HEK293 (cell line): Measurements from ENCODE around the gene NSDHL.
A peak's percentile ranks its signal among the peaks of the same experiment; 100 is the strongest.

Experiments used
- CTCF ChIA-PET: fragments of 350-600 bp; formaldehyde crosslinking; extraction: SDS; loops from one replicate; lab custom pipeline; 2021; ENCODE audit warnings: antibody characterized with exemption; lab: Yijun Ruan, JAX
- POLR2A ChIA-PET: fragments of 300-600 bp; formaldehyde crosslinking; extraction: SDS; loops from one replicate; lab custom pipeline; 2020; ENCODE audit warnings: antibody characterized with exemption, inconsistent platforms; lab: Yijun Ruan, JAX
- H3K27ac ChIP-seq: fragments of 200-500 bp; sonication (Bioruptor generic); 2 replicates; pipeline ENCODE4 v1.5.1; 2014; ENCODE audit warnings: low read depth, low read length, control low read depth, inconsistent platforms; ENCODE audit errors: extremely low read depth
- H3K36me3 ChIP-seq, 2 experiments: fragments of 200-500 bp in 1 of 2; sonication (Bioruptor generic) in 1 of 2; 1 replicate in 1 of 2; 2 replicates in 1 of 2; pipeline ENCODE4 v1.5.1; 2014 to 2017; ENCODE audit warnings: inconsistent platforms in 2 of 2, low read length in 2 of 2; ENCODE audit not compliant: control insufficient read depth in 2 of 2, insufficient read depth in 1 of 2
- H3K4me1 ChIP-seq: fragments of 200-500 bp; sonication (Bioruptor generic); 2 replicates; pipeline ENCODE4 v1.5.1; 2014; ENCODE audit warnings: mild to moderate bottlenecking, low read length, inconsistent platforms; ENCODE audit not compliant: control insufficient read depth, insufficient read depth
- H3K4me3 ChIP-seq: 2 replicates; pipeline ENCODE4 v1.5.1; 2011; ENCODE audit warnings: low read depth, mild to moderate bottlenecking, control low read depth, low read length, moderate library complexity
- H3K9me3 ChIP-seq: fragments of 200-500 bp; sonication (Bioruptor generic); 2 replicates; pipeline ENCODE4 v1.5.1; 2014; ENCODE audit warnings: low read depth, low read length, inconsistent platforms; ENCODE audit not compliant: control insufficient read depth, insufficient read depth
- GLIS1 ChIP-seq: fragments of 450-650 bp; formaldehyde crosslinking; IDR thresholded peaks from 2 replicates; pipeline ENCODE4 v1.5.1; 2016; ENCODE audit warnings: missing biosample characterization, missing genetic modification characterization
- ZIC2 ChIP-seq: fragments of 450-650 bp; formaldehyde crosslinking; IDR thresholded peaks from 2 replicates; pipeline ENCODE4 v1.5.1; 2016; ENCODE audit warnings: missing biosample characterization, missing genetic modification characterization
- ZNF10 ChIP-seq: fragments of 450-650 bp; formaldehyde crosslinking; IDR thresholded peaks from 2 replicates; pipeline ENCODE4 v1.5.1; 2017; ENCODE audit warnings: missing biosample characterization, missing genetic modification characterization
- ZNF114 ChIP-seq: fragments of 450-650 bp; formaldehyde crosslinking; IDR thresholded peaks from 2 replicates; pipeline ENCODE4 v1.5.0; 2017; ENCODE audit warnings: missing biosample characterization, missing genetic modification characterization
- ZNF335 ChIP-seq: fragments of 450-650 bp; formaldehyde crosslinking; conservative IDR thresholded peaks from 2 replicates; pipeline ENCODE4 v1.5.1; 2016; ENCODE audit warnings: missing biosample characterization, missing genetic modification characterization
- ZNF391 ChIP-seq: fragments of 450-650 bp; formaldehyde crosslinking; IDR thresholded peaks from 2 replicates; pipeline ENCODE4 v1.5.1; 2016; ENCODE audit warnings: low read depth, missing biosample characterization, missing genetic modification characterization, borderline replicate concordance
- ZNF654 ChIP-seq: fragments of 450-650 bp; formaldehyde crosslinking; IDR thresholded peaks from 2 replicates; pipeline ENCODE4 v1.5.1; 2016; ENCODE audit warnings: low read depth, missing biosample characterization, missing genetic modification characterization
- ZNF76 ChIP-seq: fragments of 450-650 bp; formaldehyde crosslinking; IDR thresholded peaks from 2 replicates; pipeline ENCODE4; 2016; ENCODE audit warnings: low read depth, missing biosample characterization, missing genetic modification characterization, borderline replicate concordance
- ZNF791 ChIP-seq: fragments of 450-650 bp; formaldehyde crosslinking; IDR thresholded peaks from 2 replicates; pipeline ENCODE4 v1.5.1; 2016; ENCODE audit warnings: missing biosample characterization, missing genetic modification characterization
- TF ChIP-seq, protein P1 (sequence below): fragments of 450-650 bp; formaldehyde crosslinking; IDR thresholded peaks from 2 replicates; pipeline ENCODE4 v1.5.1; 2016; ENCODE audit warnings: missing biosample characterization, missing genetic modification characterization
- TF ChIP-seq, protein P2 (sequence below): fragments of 450-650 bp; formaldehyde crosslinking; IDR thresholded peaks from 2 replicates; pipeline ENCODE4 v1.5.1; 2016; ENCODE audit warnings: missing biosample characterization, missing genetic modification characterization

Gene NSDHL

DNA sequence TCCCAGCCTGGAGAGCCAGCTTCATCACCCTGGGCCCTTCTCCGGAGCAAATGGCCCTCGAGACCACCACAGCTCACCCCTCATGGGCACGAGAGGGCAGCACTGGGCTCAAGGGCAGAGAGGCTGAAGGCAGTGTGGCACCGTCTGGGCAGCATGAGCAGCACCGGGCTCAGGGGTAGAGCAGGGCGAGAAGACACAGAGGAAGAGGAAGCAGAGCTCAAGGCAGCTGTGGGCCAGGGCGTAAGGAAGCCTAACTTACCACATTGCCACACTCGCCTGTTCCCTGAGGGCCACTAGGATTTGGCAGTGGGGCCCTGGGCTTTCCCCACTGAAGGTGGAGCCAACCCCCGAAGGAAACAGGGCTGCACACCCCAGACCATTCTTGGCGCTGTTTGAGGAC, 82.5 kb downstream of the NSDHL start:
- ChIA-PET CTCF (interaction anchor here (0.8 to 3.8 kb wide), 4 partner anchors 8 to 13 kb away, joined by 3 to 26 read pairs (median 5); no protein-coding TSS in a partner anchor), POLR2A (no interaction called here)
- TF ChIP-seq, protein P1, sequence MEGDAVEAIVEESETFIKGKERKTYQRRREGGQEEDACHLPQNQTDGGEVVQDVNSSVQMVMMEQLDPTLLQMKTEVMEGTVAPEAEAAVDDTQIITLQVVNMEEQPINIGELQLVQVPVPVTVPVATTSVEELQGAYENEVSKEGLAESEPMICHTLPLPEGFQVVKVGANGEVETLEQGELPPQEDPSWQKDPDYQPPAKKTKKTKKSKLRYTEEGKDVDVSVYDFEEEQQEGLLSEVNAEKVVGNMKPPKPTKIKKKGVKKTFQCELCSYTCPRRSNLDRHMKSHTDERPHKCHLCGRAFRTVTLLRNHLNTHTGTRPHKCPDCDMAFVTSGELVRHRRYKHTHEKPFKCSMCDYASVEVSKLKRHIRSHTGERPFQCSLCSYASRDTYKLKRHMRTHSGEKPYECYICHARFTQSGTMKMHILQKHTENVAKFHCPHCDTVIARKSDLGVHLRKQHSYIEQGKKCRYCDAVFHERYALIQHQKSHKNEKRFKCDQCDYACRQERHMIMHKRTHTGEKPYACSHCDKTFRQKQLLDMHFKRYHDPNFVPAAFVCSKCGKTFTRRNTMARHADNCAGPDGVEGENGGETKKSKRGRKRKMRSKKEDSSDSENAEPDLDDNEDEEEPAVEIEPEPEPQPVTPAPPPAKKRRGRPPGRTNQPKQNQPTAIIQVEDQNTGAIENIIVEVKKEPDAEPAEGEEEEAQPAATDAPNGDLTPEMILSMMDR (tag by site-specific recombination): 0 out of 2 replicates have a peak, but pooled peaks have one; percentile 29
- TF ChIP-seq ZNF791 (tag by site-specific recombination): no peak
- TF ChIP-seq, all 188 proteins: peak for 1

DNA sequence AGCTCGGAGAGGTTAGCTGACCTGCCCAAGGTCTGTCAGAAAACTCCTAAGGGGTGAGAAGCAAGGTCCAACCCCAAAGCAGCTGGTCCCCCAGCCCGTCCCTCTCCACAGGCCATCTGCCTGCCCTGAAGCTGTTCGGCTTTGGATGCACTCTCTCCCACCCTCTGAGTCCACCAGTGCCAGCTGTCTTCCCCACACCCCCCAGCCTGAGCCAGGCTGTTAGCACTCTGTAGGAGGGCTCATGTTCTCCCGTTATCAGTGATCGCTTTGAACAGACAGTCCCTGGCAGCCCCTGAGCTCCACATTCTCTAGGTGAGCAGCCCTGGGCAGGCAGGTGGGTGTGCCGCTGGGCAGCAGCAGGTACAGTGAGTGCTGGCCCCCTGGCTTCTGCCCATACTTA, 83.0 kb downstream of the NSDHL start:
- TF ChIP-seq ZIC2 (peak; percentile 71), ZNF76 (tag by site-specific recombination) (no peak)
- ChIA-PET POLR2A (no interaction called here), CTCF (interaction anchor here (0.8 to 3.8 kb wide), 4 partner anchors 9 to 12 kb away, joined by 3 to 26 read pairs (median 4); no protein-coding TSS in a partner anchor)
- Histone ChIP-seq H3K4me1 (no peaks in the 10 kb centered on the region), H3K27ac (no peak overlapping the region), H3K9me3 (no peaks in the 10 kb centered on the region), H3K4me3 (no peak overlapping the region), H3K36me3 (no peaks in the 10 kb centered on the region)

More for the DNA sequence above, 82.5 kb downstream of the NSDHL start:
- H3K4me3 ChIP-seq: no peak overlapping the region
- H3K36me3 ChIP-seq: no peaks in the 10 kb centered on the region
- H3K27ac ChIP-seq: no peak overlapping the region
- H3K4me1 ChIP-seq: no peaks in the 10 kb centered on the region
- no peaks in the 10 kb centered on the region for H3K9me3 ChIP-seq

DNA sequence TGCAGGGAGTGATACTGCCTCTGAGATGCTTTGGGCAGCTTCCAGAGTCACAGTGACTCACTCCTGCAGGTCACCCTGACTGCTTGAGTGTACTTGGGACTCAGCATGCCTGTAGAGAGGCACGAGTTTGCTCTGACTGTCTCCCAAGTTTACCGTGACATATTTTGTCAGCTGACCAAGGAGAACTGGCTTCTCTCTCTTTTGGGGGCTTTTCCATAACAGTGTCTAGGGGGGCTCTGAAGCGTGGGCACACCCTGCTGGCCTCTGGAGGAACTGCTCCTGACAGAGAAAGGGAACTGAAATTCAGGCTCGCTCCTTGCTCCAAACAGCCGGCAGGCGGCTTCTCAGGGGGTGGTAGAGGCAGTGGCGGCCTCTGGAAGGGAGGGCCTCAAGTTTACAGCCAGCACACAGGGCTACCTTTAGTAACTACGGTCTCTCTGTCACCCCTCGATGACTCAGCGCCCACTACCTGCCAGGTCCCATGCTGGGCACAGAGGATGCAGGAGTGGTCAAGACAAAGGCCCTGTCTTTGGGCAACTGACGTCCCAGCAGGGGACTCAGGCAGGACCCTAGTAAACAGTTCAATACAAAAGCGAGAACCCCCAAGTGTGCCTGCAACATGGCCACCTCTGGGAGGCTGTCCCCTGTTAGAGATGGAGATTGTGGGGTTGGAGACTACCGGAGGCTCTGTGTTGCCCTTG, 84.8 kb downstream of the NSDHL start:
- Histone ChIP-seq H3K4me3 (no peak overlapping the region), H3K4me1 (no peaks in the 10 kb centered on the region), H3K36me3 (no peaks in the 10 kb centered on the region), H3K9me3 (no peaks in the 10 kb centered on the region), H3K27ac (no peak overlapping the region)
- ChIA-PET CTCF (interaction anchor here (0.8 to 3.8 kb wide), 6 partner anchors 9 to 74 kb away, joined by 3 to 26 read pairs (median 4); no protein-coding TSS in a partner anchor), POLR2A (no interaction called here)
- TF ChIP-seq, protein P1 (tag by site-specific recombination): peak; percentile 47
- TF ChIP-seq ZNF654 (tag by site-specific recombination): peak; percentile 32; the same call in 1 of the 2 replicates
- TF ChIP-seq ZNF10 (tag by site-specific recombination): no peak
- TF ChIP-seq ZNF335: peak; percentile 36; the same call in 1 of the 2 replicates
- TF ChIP-seq ZIC2: peak; percentile 98
- no peak for TF ChIP-seq ZNF114 (tag by site-specific recombination)
- TF ChIP-seq GLIS1 (tag by site-specific recombination): peak; percentile 16; the same call in 1 of the 2 replicates

DNA sequence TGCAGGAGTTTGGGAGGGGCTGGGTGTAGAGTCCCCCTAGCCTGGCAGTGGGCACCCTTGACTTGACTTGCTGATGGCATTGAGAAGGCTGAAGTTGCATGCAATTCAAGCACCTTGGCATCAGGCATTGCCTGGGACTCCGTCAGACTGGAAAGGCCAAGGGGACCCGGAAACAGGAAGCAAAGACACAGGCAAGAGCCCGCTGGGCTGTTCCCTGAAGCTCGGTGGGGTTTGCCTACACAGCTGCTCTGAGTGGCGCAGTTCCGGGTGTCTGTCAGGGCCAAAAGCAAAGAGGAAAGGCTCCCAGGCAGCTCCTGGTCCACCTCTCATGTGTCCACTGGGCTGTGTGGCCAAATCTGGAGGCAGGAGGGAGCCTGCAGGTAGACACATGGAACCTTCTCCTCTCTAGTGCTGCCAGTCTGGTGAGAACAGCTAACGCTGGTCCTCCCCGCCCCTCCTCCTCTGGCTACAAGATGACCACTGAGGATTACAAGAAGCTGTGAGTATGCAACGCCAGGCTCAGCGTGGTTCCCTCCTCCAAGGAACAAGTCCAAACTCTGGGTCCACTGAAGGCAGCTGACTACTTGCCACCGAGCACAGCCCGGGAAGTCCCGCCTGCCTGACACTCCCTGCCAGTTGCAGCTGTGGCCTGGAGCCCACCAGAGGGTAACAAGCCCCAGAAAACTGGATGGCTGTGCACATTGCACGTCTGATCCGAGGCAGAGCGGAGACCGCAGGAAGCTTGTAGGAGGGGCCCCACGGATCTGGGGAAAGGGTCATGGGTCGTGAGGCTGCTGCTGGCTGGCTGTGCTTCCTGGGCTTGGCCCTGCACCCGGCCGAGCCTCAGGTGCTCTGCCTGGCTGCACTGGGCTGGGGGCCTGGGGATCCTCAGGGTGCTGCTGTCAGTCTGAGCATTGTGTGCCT, 87.1 kb downstream of the NSDHL start:
- ChIA-PET POLR2A (no interaction called here), CTCF (interaction anchor here (0.8 to 1.4 kb wide), 3 partner anchors 9 to 14 kb away, joined by 3 read pairs; no protein-coding TSS in a partner anchor)
- Histone ChIP-seq H3K4me1 (no peaks in the 10 kb centered on the region), H3K4me3 (no peak overlapping the region), H3K36me3 (no peaks in the 10 kb centered on the region), H3K9me3 (no peaks in the 10 kb centered on the region), H3K27ac (no peak overlapping the region)
- TF ChIP-seq, protein P2, sequence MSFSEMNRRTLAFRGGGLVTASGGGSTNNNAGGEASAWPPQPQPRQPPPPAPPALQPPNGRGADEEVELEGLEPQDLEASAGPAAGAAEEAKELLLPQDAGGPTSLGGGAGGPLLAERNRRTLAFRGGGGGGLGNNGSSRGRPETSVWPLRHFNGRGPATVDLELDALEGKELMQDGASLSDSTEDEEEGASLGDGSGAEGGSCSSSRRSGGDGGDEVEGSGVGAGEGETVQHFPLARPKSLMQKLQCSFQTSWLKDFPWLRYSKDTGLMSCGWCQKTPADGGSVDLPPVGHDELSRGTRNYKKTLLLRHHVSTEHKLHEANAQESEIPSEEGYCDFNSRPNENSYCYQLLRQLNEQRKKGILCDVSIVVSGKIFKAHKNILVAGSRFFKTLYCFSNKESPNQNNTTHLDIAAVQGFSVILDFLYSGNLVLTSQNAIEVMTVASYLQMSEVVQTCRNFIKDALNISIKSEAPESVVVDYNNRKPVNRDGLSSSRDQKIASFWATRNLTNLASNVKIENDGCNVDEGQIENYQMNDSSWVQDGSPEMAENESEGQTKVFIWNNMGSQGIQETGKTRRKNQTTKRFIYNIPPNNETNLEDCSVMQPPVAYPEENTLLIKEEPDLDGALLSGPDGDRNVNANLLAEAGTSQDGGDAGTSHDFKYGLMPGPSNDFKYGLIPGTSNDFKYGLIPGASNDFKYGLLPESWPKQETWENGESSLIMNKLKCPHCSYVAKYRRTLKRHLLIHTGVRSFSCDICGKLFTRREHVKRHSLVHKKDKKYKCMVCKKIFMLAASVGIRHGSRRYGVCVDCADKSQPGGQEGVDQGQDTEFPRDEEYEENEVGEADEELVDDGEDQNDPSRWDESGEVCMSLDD: no peak
- TF ChIP-seq ZNF76 (tag by site-specific recombination) (no peak), ZNF391 (tag by site-specific recombination) (no peak)
